Glutamatergic neuron (in vitro differentiated cells): ENCODE measurements around the gene F2RL2. TPM values are rescaled to one million over a fixed set of nuclear protein-coding genes. Genes with fewer than 3 reads are reported as not detected.

Source experiments
- DNase-seq: peaks from one replicate; pipeline ENCODE4 v3.0.0; 2022
- H3K27ac Mint-ChIP-seq: one replicate; pipeline ENCODE4 v1.8.0; 2020; ENCODE audit warnings: mild to moderate bottlenecking, mixed read lengths, inconsistent platforms; ENCODE audit not compliant: unreplicated experiment
- H3K27me3 Mint-ChIP-seq: one replicate; pipeline ENCODE4 v1.8.0; 2020; ENCODE audit warnings: mild to moderate bottlenecking, moderate library complexity, mixed read lengths, inconsistent platforms; ENCODE audit not compliant: unreplicated experiment
- H3K36me3 Mint-ChIP-seq: one replicate; pipeline ENCODE4 v1.8.0; 2020; ENCODE audit warnings: mild to moderate bottlenecking, mixed read lengths, inconsistent platforms; ENCODE audit not compliant: unreplicated experiment
- H3K4me1 Mint-ChIP-seq: one replicate; pipeline ENCODE4 v1.8.0; 2020; ENCODE audit warnings: mild to moderate bottlenecking, low read depth, mixed read lengths, inconsistent platforms; ENCODE audit not compliant: unreplicated experiment
- H3K4me3 Mint-ChIP-seq: one replicate; pipeline ENCODE4 v1.8.0; 2020; ENCODE audit warnings: mild to moderate bottlenecking, mixed read lengths, inconsistent platforms; ENCODE audit not compliant: unreplicated experiment
- H3K9me3 Mint-ChIP-seq: one replicate; pipeline ENCODE4 v1.8.0; 2020; ENCODE audit warnings: mild to moderate bottlenecking, moderate library complexity, mixed read lengths, inconsistent platforms; ENCODE audit not compliant: unreplicated experiment
- CTCF ChIP-seq: fragments of 200-600 bp; sonication (generic); IDR thresholded peaks from one replicate; pipeline ENCODE4 v1.5.0; 2021; ENCODE audit not compliant: partially characterized antibody, unreplicated experiment
- total RNA-seq: library from RNA; stranded (reverse); fragmentation: NEBNext Ultra II Directional; extraction: Animal tissue kit (Norgen Biotek cat#: 25700); gene quantifications from one replicate; pipeline ENCODE4 v1.2.1, GENCODE V29; 2021; ENCODE audit not compliant: unreplicated experiment

F2RL2 gene
- total RNA-seq, 1 donor from 2014 or later: not detected

GRCh38 chr5:76616206-76616605 is 7.0 kb downstream of the F2RL2 start:
- H3K9me3 Mint-ChIP-seq: peaks cover 3% of the 10 kb centered on the region
- H3K4me3 Mint-ChIP-seq: no peak overlapping the region
- DNase-seq: no peak
- no peaks in the 10 kb centered on the region for H3K36me3 Mint-ChIP-seq
- H3K27me3 Mint-ChIP-seq: no peaks in the 10 kb centered on the region
- H3K27ac Mint-ChIP-seq: no peak overlapping the region
- TF ChIP-seq CTCF: no peak
- H3K4me1 Mint-ChIP-seq: no peaks in the 10 kb centered on the region

- Mint-ChIP-seq H3K27me3 (no peaks in the 10 kb centered on the region), H3K4me3 (no peak overlapping the region), H3K9me3 (peaks cover 3% of the 10 kb centered on the region), H3K27ac (no peak overlapping the region), H3K36me3 (no peaks in the 10 kb centered on the region), H3K4me1 (no peaks in the 10 kb centered on the region)
- no peak for TF ChIP-seq CTCF
- no peak for DNase-seq
Observed at GRCh38 chr5:76615759-76616158, 7.4 kb downstream of the F2RL2 start.

GRCh38 chr5:76612942-76613341 is 10.3 kb downstream of the F2RL2 start:
- TF ChIP-seq CTCF: no peak
- no peak for DNase-seq
- Mint-ChIP-seq H3K4me1 (no peaks in the 10 kb centered on the region), H3K9me3 (peaks cover 2% of the 10 kb centered on the region), H3K36me3 (no peaks in the 10 kb centered on the region), H3K4me3 (no peak overlapping the region), H3K27ac (no peak overlapping the region), H3K27me3 (no peaks in the 10 kb centered on the region)

- H3K9me3 Mint-ChIP-seq: peaks cover 2% of the 10 kb centered on the region
- H3K27ac Mint-ChIP-seq: no peak overlapping the region
- TF ChIP-seq CTCF: no peak
- no peaks in the 10 kb centered on the region for H3K27me3 Mint-ChIP-seq
- DNase-seq: no peak
- H3K4me3 Mint-ChIP-seq: no peak overlapping the region
- no peaks in the 10 kb centered on the region for H3K4me1 Mint-ChIP-seq
- no peaks in the 10 kb centered on the region for H3K36me3 Mint-ChIP-seq
Observed at GRCh38 chr5:76610196-76610595, 13.0 kb downstream of the F2RL2 start.

- Mint-ChIP-seq H3K4me1 (no peaks in the 10 kb centered on the region), H3K27me3 (peaks cover 2% of the 10 kb centered on the region), H3K4me3 (no peak overlapping the region), H3K27ac (no peak overlapping the region), H3K36me3 (no peaks in the 10 kb centered on the region), H3K9me3 (peaks cover 2% of the 10 kb centered on the region)
- no peak for DNase-seq
- TF ChIP-seq CTCF: no peak
Observed at GRCh38 chr5:76608833-76609232, 14.4 kb downstream of the F2RL2 start.
